SK-N-SH treated with all-trans-retinoic acid at 6 μM for 48 hours (cell line): ENCODE results near the gene ZFAND2B.

Source experiments
- ARNTL ChIP-seq: fragments of 450-650 bp; formaldehyde crosslinking; IDR thresholded peaks from 2 replicates; pipeline ENCODE4 v1.5.0; 2020; ENCODE audit warnings: low read depth, mild to moderate bottlenecking, moderate library complexity, borderline replicate concordance
- CREB5 ChIP-seq: fragments of 250-450 bp; sonication (Bioruptor Pico); IDR thresholded peaks from 2 replicates; pipeline ENCODE4 v1.5.1; 2020; ENCODE audit warnings: low read depth, mild to moderate bottlenecking, moderate library complexity
- CSDC2 ChIP-seq: fragments of 250-450 bp; sonication (Bioruptor Pico); IDR thresholded peaks from 2 replicates; pipeline ENCODE4 v1.5.0; 2020; ENCODE audit warnings: mild to moderate bottlenecking, moderate library complexity
- ESRRG ChIP-seq: fragments of 250-450 bp; sonication (Bioruptor Pico); IDR thresholded peaks from 2 replicates; pipeline ENCODE4 v1.6.1; 2021; ENCODE audit warnings: mild to moderate bottlenecking
- ISL1 ChIP-seq: fragments of 250-450 bp; sonication (Bioruptor Pico); IDR thresholded peaks from 2 replicates; pipeline ENCODE4 v2.1.2; 2022; ENCODE audit warnings: mild to moderate bottlenecking, moderate library complexity
- PPARA ChIP-seq: fragments of 250-450 bp; sonication (Bioruptor Pico); IDR thresholded peaks from 2 replicates; pipeline ENCODE4 v1.5.0; 2020; ENCODE audit warnings: mild to moderate bottlenecking, borderline replicate concordance
- RARB ChIP-seq: fragments of 250-450 bp; sonication (Bioruptor Pico); IDR thresholded peaks from 2 replicates; pipeline ENCODE4 v1.8.0; 2021; ENCODE audit warnings: mild to moderate bottlenecking, moderate library complexity
- SNAI2 ChIP-seq: fragments of 250-450 bp; sonication (Bioruptor Pico); IDR thresholded peaks from 2 replicates; pipeline ENCODE4 v1.5.0; 2020; ENCODE audit warnings: mild to moderate bottlenecking, moderate library complexity
- TCF4 ChIP-seq: fragments of 250-450 bp; sonication (Bioruptor Pico); IDR thresholded peaks from 2 replicates; pipeline ENCODE4 v1.8.0; 2021; ENCODE audit warnings: mild to moderate bottlenecking, moderate library complexity, borderline replicate concordance
- TOX ChIP-seq: fragments of 250-450 bp; sonication (Bioruptor Pico); IDR thresholded peaks from 2 replicates; pipeline ENCODE4 v1.8.0; 2021; ENCODE audit warnings: mild to moderate bottlenecking, moderate library complexity, borderline replicate concordance
- ZC3H10 ChIP-seq: fragments of 250-450 bp; sonication (Bioruptor Pico); IDR thresholded peaks from 2 replicates; pipeline ENCODE4 v1.5.1; 2021; ENCODE audit warnings: mild to moderate bottlenecking, moderate library complexity
- ZFP30 ChIP-seq: fragments of 450-650 bp; formaldehyde crosslinking; IDR thresholded peaks from 2 replicates; pipeline ENCODE4 v1.5.0; 2022; ENCODE audit warnings: mild to moderate bottlenecking, moderate library complexity

GRCh38 chr2:219160186-219161017 lies 46.2 kb upstream of the ZFAND2B start, which contains the start of gene NHEJ1:
- TF ChIP-seq ARNTL (no peak), TCF4 (CRISPR knock-in tag) (no peak), ISL1 (CRISPR knock-in tag) (no peak), ZC3H10 (CRISPR knock-in tag) (no peak), ZFP30 (CRISPR knock-in tag) (no peak), PPARA (CRISPR knock-in tag) (no peak), SNAI2 (CRISPR knock-in tag) (no peak), CREB5 (CRISPR knock-in tag) (no peak), TOX (no peak), ESRRG (CRISPR knock-in tag) (no peak), RARB (no peak), CSDC2 (CRISPR knock-in tag) (no peak)
